GM19452 (cell line): ENCODE results near the gene B4GALNT1.
"Not testable (repeated sequence)": the region's sequence is repeated elsewhere in the genome, so short reads cannot be mapped to it uniquely, and the experiment has no call there.

Source experiments
- ATAC-seq: cut with Tn5 transposase; IDR thresholded peaks from one replicate; pipeline ENCODE4 v1.9.1; 2021; ENCODE audit not compliant: unreplicated experiment

B4GALNT1 gene

DNA sequence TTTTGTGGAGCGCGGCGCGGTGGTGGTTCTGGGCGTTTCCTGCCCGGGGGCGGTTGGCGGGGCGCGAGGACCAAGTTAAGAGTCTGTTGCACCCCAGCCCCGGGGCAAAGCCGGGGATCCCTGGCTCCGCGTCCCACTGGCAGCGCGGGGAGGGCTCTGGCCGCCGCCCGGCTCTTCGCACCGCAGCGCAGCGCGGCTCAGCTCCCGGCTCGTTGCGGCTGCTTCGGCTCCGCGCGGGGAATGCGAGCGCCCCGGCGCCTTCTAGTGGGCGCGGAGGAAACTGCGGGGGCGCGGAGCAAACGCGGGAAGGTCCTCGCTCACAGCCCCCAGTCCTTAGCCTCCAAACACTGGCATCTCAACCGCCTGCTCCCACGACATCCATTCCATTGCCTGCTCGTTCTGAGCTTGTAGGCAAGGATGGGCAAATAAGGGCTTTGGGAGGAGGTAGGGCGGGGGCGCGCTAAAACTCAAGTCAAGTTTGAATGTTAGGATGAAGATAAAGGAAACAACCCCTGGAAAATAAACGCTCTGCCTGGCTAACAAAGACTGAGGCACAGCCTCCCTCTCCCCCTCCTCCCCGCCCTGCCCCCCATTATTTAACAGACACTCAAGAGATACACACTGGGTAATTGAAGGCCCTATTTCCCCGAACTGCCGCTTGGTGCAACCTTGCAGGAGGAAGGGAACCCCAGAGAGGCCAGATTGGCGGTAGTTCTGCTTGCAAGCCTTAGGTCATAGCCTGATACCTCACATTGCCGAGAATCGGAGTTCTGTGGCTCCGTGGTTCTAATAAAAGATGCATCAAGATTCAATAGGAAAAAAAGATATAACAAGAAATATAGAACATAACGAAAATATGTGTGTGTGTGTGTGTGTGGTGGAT lies at the start of gene B4GALNT1:
Gene B4GALNT1, minus strand, starts transcription at position 244 of the 883 bp plus-strand sequence. CDS start 1,069 bp downstream, outside the sequence.
- peak; percentile 83 for ATAC-seq

- ATAC-seq, result no peak
Measured at GRCh38 chr12:57679697-57680096, 46.7 kb upstream of the B4GALNT1 start.

- ATAC-seq, result not testable (repeated sequence)
Measured at GRCh38 chr12:57677947-57678346, 44.9 kb upstream of the B4GALNT1 start.

GRCh38 chr12:57674691-57675090 lies 41.7 kb upstream of the B4GALNT1 start:
- no peak for ATAC-seq

DNA sequence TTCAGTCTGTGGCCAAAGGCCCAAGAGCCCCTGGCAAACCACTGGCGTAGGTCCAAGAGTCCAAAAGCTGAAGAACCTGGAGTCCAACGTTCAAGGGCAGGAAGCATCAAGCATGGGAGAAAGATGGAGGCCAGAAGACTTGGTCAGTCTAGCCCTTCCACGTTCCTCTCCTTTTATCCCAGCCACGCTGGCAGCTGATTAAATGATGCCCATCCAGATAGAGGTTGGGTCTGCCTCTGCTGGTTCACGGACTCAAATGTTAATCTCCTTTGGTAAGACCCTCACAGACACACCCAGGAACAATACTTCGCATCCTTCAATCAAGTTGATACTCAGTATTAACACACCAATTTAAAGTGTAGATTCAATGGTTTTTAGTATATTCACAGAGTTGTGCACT lies 39.8 kb upstream of the B4GALNT1 start:
- no peak for ATAC-seq

GRCh38 chr12:57671811-57672210 lies 38.8 kb upstream of the B4GALNT1 start:
- not testable (repeated sequence) for ATAC-seq

DNA sequence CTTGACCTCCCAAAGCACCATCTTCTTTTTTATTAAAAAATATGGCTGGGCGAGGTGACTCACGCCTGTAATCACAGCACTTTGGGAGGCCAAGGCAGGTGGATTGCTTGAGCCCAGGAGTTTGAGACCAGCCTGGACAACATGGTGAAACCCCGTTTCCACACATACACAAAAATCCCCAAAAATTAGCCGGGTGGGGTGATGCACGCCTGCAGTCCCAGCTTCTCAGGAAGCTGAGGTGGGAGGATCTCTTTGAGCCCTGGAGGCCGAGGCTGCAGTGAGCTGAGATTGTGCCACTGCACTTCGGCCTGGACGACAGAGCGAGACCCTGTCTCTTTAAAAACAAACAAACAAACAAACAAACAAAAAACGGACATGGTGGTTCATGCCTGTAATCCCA lies 36.7 kb upstream of the B4GALNT1 start:
- not testable (repeated sequence) for ATAC-seq

DNA sequence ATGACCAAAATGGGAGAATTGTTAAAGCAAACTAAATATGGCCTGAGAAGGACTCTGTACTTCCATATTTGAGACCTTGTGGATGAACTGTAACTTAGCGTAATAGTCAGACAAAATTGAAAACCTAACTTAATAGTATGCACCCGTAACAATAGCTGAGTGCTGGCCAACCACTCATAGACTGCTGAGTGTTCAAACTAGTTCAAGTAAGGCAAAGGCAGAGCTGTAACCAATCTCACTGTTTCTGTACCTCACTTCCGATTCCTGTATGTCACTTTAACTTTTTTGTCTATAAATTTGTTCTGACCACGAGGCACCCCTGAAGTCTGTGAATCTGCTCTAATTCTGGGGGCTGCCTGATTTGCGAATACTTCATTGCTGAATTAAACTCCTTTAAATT lies 33.9 kb upstream of the B4GALNT1 start:
- no peak for ATAC-seq

DNA sequence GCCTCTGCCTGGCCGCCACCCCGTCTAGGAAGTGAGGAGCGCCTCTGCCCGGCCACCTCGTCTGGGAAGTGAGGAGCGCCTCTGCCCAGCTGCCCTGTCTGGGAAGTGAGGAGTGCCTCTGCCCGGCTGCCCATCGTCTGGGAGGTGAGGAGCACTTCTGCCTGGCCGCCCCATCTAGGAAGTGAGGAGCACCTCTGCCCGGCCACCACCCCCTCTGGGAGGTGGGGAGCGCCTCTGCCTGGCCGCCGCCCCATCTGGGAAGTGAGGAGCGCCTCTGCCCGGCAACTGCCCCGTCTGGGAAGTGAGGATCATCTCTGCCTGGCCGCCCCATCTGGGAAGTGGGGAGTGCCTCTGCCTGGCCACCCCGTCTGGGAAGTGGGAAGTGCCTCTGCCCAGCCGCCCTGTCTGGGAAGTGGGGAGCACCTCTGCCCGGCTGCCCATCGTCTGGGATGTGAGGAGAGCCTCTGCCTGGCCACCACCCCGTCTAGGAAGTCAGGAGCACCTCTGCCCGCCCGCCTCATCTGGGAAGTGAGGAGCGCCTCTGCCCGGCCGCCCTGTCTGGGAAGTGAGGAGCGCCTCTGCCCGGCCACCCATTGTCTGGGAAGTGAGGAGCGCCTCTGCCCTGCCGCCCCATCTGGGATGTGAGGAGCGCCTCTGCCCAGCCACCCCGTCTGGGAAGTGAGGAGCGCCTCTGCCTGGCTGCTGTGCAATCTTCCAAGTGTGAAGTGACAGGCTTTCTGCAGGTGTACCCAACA lies 32.2 kb upstream of the B4GALNT1 start:
- not testable (repeated sequence) for ATAC-seq

- no peak for ATAC-seq
Measured at GRCh38 chr12:57661376-57661775, 28.4 kb upstream of the B4GALNT1 start.

DNA sequence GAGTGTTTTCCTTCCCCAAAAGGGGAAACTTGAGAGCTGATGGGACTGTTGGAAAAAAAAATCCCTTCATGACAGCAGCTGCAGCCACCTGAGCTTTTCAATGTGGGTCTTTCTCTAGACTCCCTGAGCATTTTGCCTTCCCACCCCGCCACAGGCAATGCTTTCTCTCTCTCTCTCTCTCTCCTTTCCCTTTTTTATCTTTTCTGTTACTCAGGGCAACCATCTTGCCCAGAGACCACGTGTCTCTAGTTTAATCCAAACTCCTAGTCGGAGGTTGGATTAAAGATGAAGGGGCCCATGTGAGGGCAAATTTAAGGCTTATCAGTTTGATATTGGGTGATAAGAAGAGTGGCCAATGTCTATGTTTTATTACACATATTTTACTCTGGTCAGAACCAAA lies 25.9 kb upstream of the B4GALNT1 start:
- ATAC-seq, result no peak

DNA sequence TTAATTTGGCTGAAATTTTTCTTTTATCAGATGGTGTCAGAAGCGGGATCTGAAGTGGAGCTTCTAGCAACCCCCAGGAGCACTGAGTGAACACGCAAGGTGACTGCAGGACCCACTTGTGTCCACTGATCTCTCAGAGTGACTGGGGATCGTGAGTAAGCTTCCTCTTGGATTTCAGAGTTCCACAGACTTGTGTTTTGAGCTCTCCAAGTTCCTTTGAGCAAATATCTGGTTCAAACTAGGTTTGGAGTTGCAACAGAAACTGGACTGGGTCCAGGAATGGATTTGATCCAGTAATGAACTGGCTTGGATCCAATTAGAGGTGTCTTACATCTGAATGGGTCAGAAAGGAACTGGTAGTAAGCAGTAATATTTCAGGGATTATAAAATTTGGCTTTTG lies 24.7 kb upstream of the B4GALNT1 start:
- no peak for ATAC-seq

DNA sequence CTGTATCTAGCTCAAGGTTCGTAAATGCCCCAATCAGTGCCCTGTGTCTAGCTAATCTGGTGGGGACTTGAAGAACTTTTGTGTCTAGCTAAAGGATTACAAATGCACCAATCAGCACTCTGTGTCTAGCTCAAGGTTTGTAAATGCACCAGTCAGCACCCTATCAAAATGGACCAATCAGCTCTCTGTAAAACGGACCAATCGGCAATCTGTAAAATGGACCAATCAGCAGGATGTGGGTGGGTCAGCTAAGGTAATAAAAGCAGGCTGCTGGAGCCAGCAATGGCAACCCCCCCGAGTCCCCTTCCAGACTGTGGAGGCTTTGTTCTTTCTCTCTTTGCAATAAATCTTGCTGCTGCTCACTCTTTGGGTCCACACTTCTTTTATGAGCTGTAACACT lies 23.4 kb upstream of the B4GALNT1 start:
- ATAC-seq, result not testable (repeated sequence)

- no peak for ATAC-seq
Measured at GRCh38 chr12:57655541-57656240, 22.7 kb upstream of the B4GALNT1 start.

DNA sequence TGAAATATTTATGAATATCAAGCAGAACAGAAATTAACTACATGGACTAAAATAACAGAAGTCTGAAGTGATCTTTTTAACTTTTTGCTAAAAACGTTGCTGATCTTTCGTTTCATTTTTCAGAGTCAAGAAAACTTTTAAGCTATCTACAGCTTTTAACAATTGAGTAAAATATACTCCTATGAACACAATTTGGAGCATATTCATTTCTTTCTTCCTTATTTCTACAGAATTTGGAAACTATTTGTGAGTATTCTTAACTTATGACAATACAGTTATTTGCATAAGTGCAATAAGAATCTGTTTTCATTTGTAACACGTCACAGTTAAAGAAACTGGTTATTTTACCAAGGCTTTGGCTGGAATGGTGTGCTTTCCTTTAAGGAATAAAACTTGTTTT lies 21.0 kb upstream of the B4GALNT1 start:
- ATAC-seq, result no peak

DNA sequence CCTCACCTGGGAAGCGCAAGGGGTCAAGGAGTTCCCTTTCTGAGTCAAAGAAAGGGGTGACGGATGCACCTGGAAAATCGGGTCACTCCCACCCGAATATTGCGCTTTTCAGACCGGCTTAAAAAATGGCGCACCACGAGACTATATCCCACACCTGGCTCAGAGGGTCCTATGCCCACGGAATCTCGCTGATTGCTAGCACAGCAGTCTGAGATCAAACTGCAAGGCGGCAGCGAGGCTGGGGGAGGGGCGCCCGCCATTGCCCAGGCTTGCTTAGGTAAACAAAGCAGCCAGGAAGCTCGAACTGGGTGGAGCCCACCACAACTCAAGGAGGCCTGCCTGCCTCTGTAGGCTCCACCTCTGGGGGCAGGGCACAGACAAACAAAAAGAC lies 13.7 kb upstream of the B4GALNT1 start:
- not testable (repeated sequence) for ATAC-seq

- ATAC-seq, result not testable (repeated sequence)
Measured at GRCh38 chr12:57645990-57646658, 13.1 kb upstream of the B4GALNT1 start.

GRCh38 chr12:57641699-57642442 lies 8.9 kb upstream of the B4GALNT1 start:
- no peak for ATAC-seq

DNA sequence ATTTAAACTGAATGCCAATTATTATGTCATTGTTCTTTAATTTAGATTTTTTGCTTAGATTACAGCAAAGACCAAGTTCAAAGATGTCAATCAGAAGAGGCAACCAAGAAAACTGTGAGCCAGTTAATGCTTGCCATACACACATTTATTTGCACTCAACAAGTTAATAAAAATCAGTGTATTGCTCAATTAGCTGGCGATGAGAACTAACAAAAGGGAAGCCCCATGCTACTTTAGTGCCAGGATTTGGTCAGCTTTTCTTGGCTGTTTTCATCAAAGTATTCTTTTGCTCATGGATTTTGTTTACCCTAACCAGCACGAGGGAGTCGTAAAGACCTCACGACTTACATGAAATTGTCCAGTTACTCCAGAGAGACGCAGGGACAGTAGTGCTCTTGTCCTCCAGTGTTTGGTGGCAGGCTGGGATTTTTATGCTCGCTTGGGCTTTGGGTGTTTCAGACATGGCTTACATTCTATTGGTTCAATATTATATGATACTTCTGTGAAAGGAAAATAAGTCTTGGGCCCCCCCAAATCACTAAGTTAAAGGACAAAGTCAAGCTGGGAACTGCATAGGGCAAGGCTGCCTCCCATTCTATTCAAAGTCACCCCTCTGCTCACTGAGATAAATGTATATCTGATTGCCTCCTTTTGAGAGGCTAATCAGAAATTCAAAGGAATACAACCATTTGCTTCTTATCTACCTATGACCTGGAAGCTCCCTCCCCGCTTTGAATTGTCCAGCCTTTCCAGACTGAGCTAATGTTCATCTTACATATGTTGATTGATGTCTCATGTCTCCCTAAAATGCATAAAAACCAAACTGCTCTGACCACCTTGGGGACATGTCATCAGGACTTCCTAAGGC lies 7.4 kb upstream of the B4GALNT1 start:
- no peak for ATAC-seq
